GM21423 (cell line): Measurements from ENCODE around the gene SMAD4.
"Not testable (repeated sequence)": the region's sequence is repeated elsewhere in the genome, so short reads cannot be mapped to it uniquely, and the experiment has no call there.

Experiments used
- ATAC-seq: cut with Tn5 transposase; IDR thresholded peaks from one replicate; pipeline ENCODE4 v1.9.1; 2021; ENCODE audit warnings: mild to moderate bottlenecking, moderate library complexity; ENCODE audit not compliant: unreplicated experiment

Gene SMAD4

GRCh38 chr18:51029694-51030536, at the start of gene SMAD4:
Gene SMAD4 (plus strand): TSS chr18:51030213. CDS start chr18:51047047, 16,834 bp downstream.
- peak; percentile 66 for ATAC-seq

GRCh38 chr18:50981381-50981780, 48.6 kb upstream of the SMAD4 start:
- no peak for ATAC-seq

GRCh38 chr18:50982086-50982801, 47.8 kb upstream of the SMAD4 start:
- ATAC-seq: no peak

- ATAC-seq: no peak
These were observed 47.2 kb upstream of the SMAD4 start for GRCh38 chr18:50982802-50983179.

GRCh38 chr18:50986360-50987087, 43.5 kb upstream of the SMAD4 start:
- no peak for ATAC-seq

GRCh38 chr18:50987261-50987660, 42.8 kb upstream of the SMAD4 start:
- no peak for ATAC-seq

- ATAC-seq: no peak
These were observed 40.3 kb upstream of the SMAD4 start for GRCh38 chr18:50989711-50990110.

GRCh38 chr18:50992351-50992762, 37.7 kb upstream of the SMAD4 start:
- no peak for ATAC-seq

- no peak for ATAC-seq
These were observed 36.0 kb upstream of the SMAD4 start for GRCh38 chr18:50994031-50994430.

- not testable (repeated sequence) for ATAC-seq
These were observed 26.8 kb upstream of the SMAD4 start for GRCh38 chr18:51003174-51003573.

- ATAC-seq: no peak
These were observed 23.8 kb upstream of the SMAD4 start for GRCh38 chr18:51006061-51006818.

- ATAC-seq: no peak
These were observed 22.8 kb upstream of the SMAD4 start for GRCh38 chr18:51006948-51007789.

GRCh38 chr18:51007790-51008139, 22.2 kb upstream of the SMAD4 start:
- no peak for ATAC-seq

- ATAC-seq: no peak
These were observed 20.9 kb upstream of the SMAD4 start for GRCh38 chr18:51009072-51009471.

GRCh38 chr18:51010218-51010617, 19.8 kb upstream of the SMAD4 start:
- ATAC-seq: no peak

- no peak for ATAC-seq
These were observed 18.3 kb upstream of the SMAD4 start for GRCh38 chr18:51011709-51012108.

- no peak for ATAC-seq
These were observed 17.6 kb upstream of the SMAD4 start for GRCh38 chr18:51012441-51012840.

- no peak for ATAC-seq
These were observed 16.8 kb upstream of the SMAD4 start for GRCh38 chr18:51013259-51013658.

GRCh38 chr18:51017140-51017879, 12.7 kb upstream of the SMAD4 start:
- no peak for ATAC-seq
